OCI-M2 (cell line): ENCODE measurements around the gene ARHGAP19.
"Not testable (repeated sequence)": the region's sequence is repeated elsewhere in the genome, so short reads cannot be mapped to it uniquely, and the experiment has no call there.

Experiments used
- DNase-seq: peaks from one replicate; lab custom pipeline; 2025; ENCODE audit not compliant: unreplicated experiment; lab: John Stamatoyannopoulos, UW

The ARHGAP19 gene

GRCh38 chr10:97321032-97321803 is 28.8 kb upstream of the ARHGAP19 start:
- DNase-seq: no peak

GRCh38 chr10:97320480-97321031 is 28.1 kb upstream of the ARHGAP19 start:
- no peak for DNase-seq

- no peak for DNase-seq
Measured at GRCh38 chr10:97319671-97320479, 27.4 kb upstream of the ARHGAP19 start.

- DNase-seq: no peak
Measured at GRCh38 chr10:97318772-97319651, 26.6 kb upstream of the ARHGAP19 start, which contains the start of gene FRAT1. FRAT1 (plus strand) TSS chr10:97319271; CDS start chr10:97319454, 183 bp downstream.

- DNase-seq: no peak
Measured at GRCh38 chr10:97314671-97315070, 22.2 kb upstream of the ARHGAP19 start.

GRCh38 chr10:97312897-97313296 is 20.5 kb upstream of the ARHGAP19 start:
- DNase-seq: peak; percentile 49

- DNase-seq: no peak
Measured at GRCh38 chr10:97311111-97311626, 18.7 kb upstream of the ARHGAP19 start.

GRCh38 chr10:97307866-97308780 is 15.7 kb upstream of the ARHGAP19 start:
- DNase-seq: no peak

GRCh38 chr10:97307441-97307840 is 15.0 kb upstream of the ARHGAP19 start:
- DNase-seq: no peak

GRCh38 chr10:97302088-97302791 is 9.8 kb upstream of the ARHGAP19 start:
- DNase-seq: no peak

- no peak for DNase-seq
Measured at GRCh38 chr10:97300980-97301379, 8.5 kb upstream of the ARHGAP19 start.

- no peak for DNase-seq
Measured at GRCh38 chr10:97298223-97298571, 5.8 kb upstream of the ARHGAP19 start.

- DNase-seq: peak; percentile 74
Measured at GRCh38 chr10:97297556-97298222, 5.3 kb upstream of the ARHGAP19 start.

GRCh38 chr10:97292862-97293198 is 393 bp upstream of the ARHGAP19 start:
- DNase-seq: no peak

GRCh38 chr10:97291357-97292096 is 910 bp downstream of the ARHGAP19 start:
- DNase-seq: no peak

GRCh38 chr10:97290576-97291356 is 1.7 kb downstream of the ARHGAP19 start:
- DNase-seq: not testable (repeated sequence)

GRCh38 chr10:97290076-97290475 is 2.4 kb downstream of the ARHGAP19 start:
- not testable (repeated sequence) for DNase-seq
